Activated CD4-positive, alpha-beta memory T cell treated with anti-CD3 and anti-CD28 coated beads for 36 hours (primary cell): ENCODE results near the gene PTPRM. TPM values are rescaled to one million over a fixed set of nuclear protein-coding genes. Genes with fewer than 3 reads are reported as not detected.

Experiments used
- CTCF ChIA-PET: fragments of 350-600 bp; sonication (Branson Sonifier 250); formaldehyde crosslinking; loops from one replicate; lab custom pipeline; 2021; ENCODE audit warnings: antibody characterized with exemption, inconsistent platforms; lab: Charles Lee
- POLR2A ChIA-PET: fragments of 350-600 bp; sonication (Branson Sonifier 250); formaldehyde crosslinking; loops from one replicate; lab custom pipeline; 2021; ENCODE audit warnings: antibody characterized with exemption; lab: Charles Lee
- DNase-seq: peaks from one replicate; pipeline ENCODE4 v3.0.0-alpha.2; 2020
- H3K27ac Mint-ChIP-seq: one replicate; pipeline ENCODE4 v1.8.0; 2021; ENCODE audit warnings: mixed read lengths
- H3K27me3 Mint-ChIP-seq: one replicate; pipeline ENCODE4 v1.8.0; 2021; ENCODE audit warnings: mixed read lengths
- H3K36me3 Mint-ChIP-seq: one replicate; pipeline ENCODE4 v1.8.0; 2021; ENCODE audit warnings: mixed read lengths
- H3K4me1 Mint-ChIP-seq: one replicate; pipeline ENCODE4 v1.8.0; 2021; ENCODE audit warnings: low read depth, mixed read lengths
- H3K4me3 Mint-ChIP-seq: one replicate; pipeline ENCODE4 v1.8.0; 2021; ENCODE audit warnings: mild to moderate bottlenecking, mixed read lengths
- H3K9me3 Mint-ChIP-seq: one replicate; pipeline ENCODE4 v1.8.0; 2021; ENCODE audit warnings: mixed read lengths
- intact Hi-C: fragments of 100-400 bp; cut with micrococcal nuclease; formaldehyde crosslinking; loops from one replicate; pipeline ENCODE4 v1.15.1; 2023
- total RNA-seq, 2 experiments: library from RNA; stranded (reverse); gene quantifications; one replicate each; pipeline ENCODE4 v1.2.3, GENCODE V29; 2021

PTPRM gene
- total RNA-seq, 2 experiments from 2014 or later = 7.0 to 8.6 TPM

- DNase-seq = no peak
- Mint-ChIP-seq H3K4me1 (no peaks in the 10 kb centered on the region), H3K4me3 (no peak overlapping the region), H3K36me3 (no peaks in the 10 kb centered on the region), H3K9me3 (peaks cover 5% of the 10 kb centered on the region), H3K27ac (no peak overlapping the region), H3K27me3 (no peaks in the 10 kb centered on the region)
- ChIA-PET CTCF (no interaction called here), POLR2A (no interaction called here)
- intact Hi-C loops = loop anchor here (10.0 kb wide), 1 partner anchor 51 kb away; no protein-coding TSS in a partner anchor
These were observed 609.0 kb downstream of the PTPRM start for GRCh38 chr18:8176109-8176508.

- intact Hi-C loops = loop anchor here (10.0 kb wide), 1 partner anchor 52 kb away; no protein-coding TSS in a partner anchor
- no peaks in the 10 kb centered on the region for H3K27me3 Mint-ChIP-seq
- DNase-seq = no peak
- ChIA-PET CTCF (no interaction called here), POLR2A (no interaction called here)
- no peaks in the 10 kb centered on the region for H3K36me3 Mint-ChIP-seq
- no peak overlapping the region for H3K27ac Mint-ChIP-seq
- H3K4me1 Mint-ChIP-seq = no peaks in the 10 kb centered on the region
- H3K9me3 Mint-ChIP-seq = peaks cover 5% of the 10 kb centered on the region
- no peak overlapping the region for H3K4me3 Mint-ChIP-seq
These were observed 609.4 kb downstream of the PTPRM start for GRCh38 chr18:8176554-8176953.

GRCh38 chr18:8177330-8178016 is 610.4 kb downstream of the PTPRM start:
- DNase-seq = no peak
- no peak overlapping the region for H3K4me3 Mint-ChIP-seq
- H3K9me3 Mint-ChIP-seq = peaks cover 5% of the 10 kb centered on the region
- intact Hi-C loops = loop anchor here (10.0 kb wide), 1 partner anchor 53 kb away; no protein-coding TSS in a partner anchor
- ChIA-PET POLR2A (no interaction called here), CTCF (no interaction called here)
- no peaks in the 10 kb centered on the region for H3K36me3 Mint-ChIP-seq
- H3K27ac Mint-ChIP-seq = no peak overlapping the region
- no peaks in the 10 kb centered on the region for H3K27me3 Mint-ChIP-seq
- H3K4me1 Mint-ChIP-seq = no peaks in the 10 kb centered on the region

- POLR2A ChIA-PET = no interaction called here
- no peaks in the 10 kb centered on the region for H3K4me1 Mint-ChIP-seq
- no peak overlapping the region for H3K4me3 Mint-ChIP-seq
- no peak for DNase-seq
- H3K36me3 Mint-ChIP-seq = no peaks in the 10 kb centered on the region
- no peaks in the 10 kb centered on the region for H3K27me3 Mint-ChIP-seq
- intact Hi-C loops = no loop called here
- no peak overlapping the region for H3K27ac Mint-ChIP-seq
- H3K9me3 Mint-ChIP-seq = no peaks in the 10 kb centered on the region
- CTCF ChIA-PET = no interaction called here
These were observed 619.3 kb downstream of the PTPRM start for GRCh38 chr18:8186413-8186812.

GRCh38 chr18:8188184-8188583 is 621.1 kb downstream of the PTPRM start:
- no peak for DNase-seq
- Mint-ChIP-seq H3K36me3 (no peaks in the 10 kb centered on the region), H3K4me3 (no peak overlapping the region), H3K27me3 (no peaks in the 10 kb centered on the region), H3K4me1 (no peaks in the 10 kb centered on the region), H3K27ac (no peak overlapping the region), H3K9me3 (no peaks in the 10 kb centered on the region)
- ChIA-PET POLR2A (no interaction called here), CTCF (no interaction called here)
- intact Hi-C loops = no loop called here

- DNase-seq = no peak
- no peak overlapping the region for H3K4me3 Mint-ChIP-seq
- CTCF ChIA-PET = no interaction called here
- no peak overlapping the region for H3K27ac Mint-ChIP-seq
- no peaks in the 10 kb centered on the region for H3K27me3 Mint-ChIP-seq
- POLR2A ChIA-PET = no interaction called here
- H3K36me3 Mint-ChIP-seq = no peaks in the 10 kb centered on the region
- no peaks in the 10 kb centered on the region for H3K4me1 Mint-ChIP-seq
- H3K9me3 Mint-ChIP-seq = no peaks in the 10 kb centered on the region
- intact Hi-C loops = no loop called here
These were observed 623.9 kb downstream of the PTPRM start for GRCh38 chr18:8190980-8191379.

GRCh38 chr18:8194431-8194830 is 627.3 kb downstream of the PTPRM start:
- POLR2A ChIA-PET = no interaction called here
- Mint-ChIP-seq H3K4me1 (no peaks in the 10 kb centered on the region), H3K4me3 (no peak overlapping the region)

GRCh38 chr18:8196238-8196637 is 629.1 kb downstream of the PTPRM start:
- H3K27me3 Mint-ChIP-seq = no peaks in the 10 kb centered on the region
- H3K4me3 Mint-ChIP-seq = no peak overlapping the region
- intact Hi-C loops = no loop called here
- H3K9me3 Mint-ChIP-seq = no peaks in the 10 kb centered on the region
- H3K4me1 Mint-ChIP-seq = no peaks in the 10 kb centered on the region
- DNase-seq = no peak
- no peaks in the 10 kb centered on the region for H3K36me3 Mint-ChIP-seq
- ChIA-PET CTCF (no interaction called here), POLR2A (no interaction called here)
- no peak overlapping the region for H3K27ac Mint-ChIP-seq

More at GRCh38 chr18:8194431-8194830, 627.3 kb downstream of the PTPRM start:
- CTCF ChIA-PET = no interaction called here
- DNase-seq = no peak
- intact Hi-C loops = no loop called here
- Mint-ChIP-seq H3K27ac (no peak overlapping the region), H3K9me3 (no peaks in the 10 kb centered on the region), H3K36me3 (no peaks in the 10 kb centered on the region), H3K27me3 (no peaks in the 10 kb centered on the region)

- no peaks in the 10 kb centered on the region for H3K27me3 Mint-ChIP-seq
- no peaks in the 10 kb centered on the region for H3K9me3 Mint-ChIP-seq
- DNase-seq = no peak
- no peaks in the 10 kb centered on the region for H3K4me1 Mint-ChIP-seq
- intact Hi-C loops = no loop called here
- H3K36me3 Mint-ChIP-seq = no peaks in the 10 kb centered on the region
- H3K27ac Mint-ChIP-seq = no peak overlapping the region
- no peak overlapping the region for H3K4me3 Mint-ChIP-seq
- ChIA-PET CTCF (no interaction called here), POLR2A (no interaction called here)
These were observed 630.4 kb downstream of the PTPRM start for GRCh38 chr18:8197499-8197898.

- ChIA-PET POLR2A (no interaction called here), CTCF (no interaction called here)
- Mint-ChIP-seq H3K27me3 (no peaks in the 10 kb centered on the region), H3K36me3 (no peaks in the 10 kb centered on the region), H3K4me1 (no peaks in the 10 kb centered on the region), H3K4me3 (no peak overlapping the region), H3K27ac (no peak overlapping the region), H3K9me3 (no peaks in the 10 kb centered on the region)
- DNase-seq = no peak
- intact Hi-C loops = no loop called here
These were observed 640.9 kb downstream of the PTPRM start for GRCh38 chr18:8207996-8208395.

- ChIA-PET CTCF (no interaction called here), POLR2A (no interaction called here)
- Mint-ChIP-seq H3K36me3 (no peaks in the 10 kb centered on the region), H3K4me3 (no peak overlapping the region), H3K27me3 (no peaks in the 10 kb centered on the region), H3K9me3 (no peaks in the 10 kb centered on the region), H3K4me1 (no peaks in the 10 kb centered on the region), H3K27ac (no peak overlapping the region)
- intact Hi-C loops = no loop called here
- DNase-seq = no peak
These were observed 641.6 kb downstream of the PTPRM start for GRCh38 chr18:8208716-8209115.

- Mint-ChIP-seq H3K27ac (no peak overlapping the region), H3K36me3 (no peaks in the 10 kb centered on the region)
These were observed 646.0 kb downstream of the PTPRM start for GRCh38 chr18:8212896-8213780.

More at GRCh38 chr18:8212896-8213780, 646.0 kb downstream of the PTPRM start:
- H3K4me1 Mint-ChIP-seq = no peaks in the 10 kb centered on the region
- no peak for DNase-seq
- no peaks in the 10 kb centered on the region for H3K27me3 Mint-ChIP-seq
- intact Hi-C loops = no loop called here
- H3K4me3 Mint-ChIP-seq = no peak overlapping the region
- H3K9me3 Mint-ChIP-seq = no peaks in the 10 kb centered on the region
- ChIA-PET POLR2A (no interaction called here), CTCF (no interaction called here)
